HG02571 (cell line): ENCODE measurements around the gene SETX.
"Not testable (repeated sequence)": the region's sequence is repeated elsewhere in the genome, so short reads cannot be mapped to it uniquely, and the experiment has no call there.

Experiments used
- ATAC-seq: cut with Tn5 transposase; IDR thresholded peaks from one replicate; pipeline ENCODE4 v1.9.1; 2021; ENCODE audit warnings: mild to moderate bottlenecking, moderate library complexity; ENCODE audit not compliant: unreplicated experiment

The SETX gene

GRCh38 chr9:132288966-132289365 is 65.8 kb downstream of the SETX start:
- ATAC-seq: no peak

DNA sequence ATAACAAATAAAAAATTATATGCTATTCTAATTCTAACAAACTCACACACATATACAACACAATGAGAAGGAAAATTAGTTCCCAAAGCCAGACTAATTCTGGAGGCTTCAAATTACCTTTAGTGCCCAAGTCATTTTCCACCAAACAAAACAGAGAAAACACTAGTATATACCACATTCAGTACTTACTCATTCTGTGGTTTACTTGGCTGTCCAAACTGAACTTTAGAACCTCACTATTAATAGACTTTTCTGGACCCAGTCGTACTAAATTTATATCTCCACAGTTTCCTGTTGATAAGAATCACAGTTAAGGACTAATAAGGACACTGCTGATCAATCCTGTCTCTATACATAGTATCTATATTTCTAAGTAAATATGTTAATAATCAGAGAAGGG is 66.4 kb downstream of the SETX start:
- no peak for ATAC-seq

DNA sequence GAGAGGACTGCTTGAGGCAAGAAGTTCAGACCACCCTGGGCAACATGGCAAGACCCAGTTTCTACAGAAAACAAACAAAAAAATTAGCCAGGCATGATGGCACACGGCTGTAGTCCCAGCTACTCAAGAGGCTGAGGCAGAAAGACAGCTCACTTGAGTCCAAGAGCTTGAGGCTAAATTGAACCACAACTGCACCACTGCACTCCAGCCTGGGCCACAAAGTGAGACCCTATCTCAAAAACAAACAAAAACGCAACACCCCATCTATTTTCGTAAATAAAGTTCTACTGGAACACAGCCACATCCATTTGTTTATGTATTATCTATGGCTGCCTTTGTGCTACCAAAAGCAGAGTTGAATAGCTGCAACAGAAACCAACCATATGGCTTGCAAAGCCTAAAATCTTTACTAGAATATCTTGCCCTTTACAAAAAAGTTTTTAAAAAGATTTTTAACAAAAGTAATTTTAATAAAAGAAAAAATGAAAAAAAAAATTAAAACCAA is 67.5 kb downstream of the SETX start:
- ATAC-seq: no peak

DNA sequence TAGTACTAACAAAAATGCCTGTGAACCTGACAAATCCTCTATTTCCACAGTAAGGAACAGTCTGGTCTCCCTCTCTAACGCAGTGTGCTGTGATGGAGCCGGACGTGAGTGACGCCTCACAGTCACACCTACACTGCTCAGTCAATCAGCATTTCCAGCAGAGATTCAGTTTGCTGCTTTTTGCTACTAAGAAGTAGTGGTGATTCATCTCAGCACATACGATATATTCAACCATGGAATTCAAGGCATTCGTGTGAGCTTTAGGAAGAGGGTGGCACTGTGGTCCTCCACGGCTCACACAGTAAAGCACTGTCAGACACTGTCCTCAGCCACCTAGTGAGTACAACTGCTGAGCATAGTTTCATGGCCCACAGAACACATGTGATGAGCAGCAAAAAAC is 70.9 kb downstream of the SETX start:
- no peak for ATAC-seq

DNA sequence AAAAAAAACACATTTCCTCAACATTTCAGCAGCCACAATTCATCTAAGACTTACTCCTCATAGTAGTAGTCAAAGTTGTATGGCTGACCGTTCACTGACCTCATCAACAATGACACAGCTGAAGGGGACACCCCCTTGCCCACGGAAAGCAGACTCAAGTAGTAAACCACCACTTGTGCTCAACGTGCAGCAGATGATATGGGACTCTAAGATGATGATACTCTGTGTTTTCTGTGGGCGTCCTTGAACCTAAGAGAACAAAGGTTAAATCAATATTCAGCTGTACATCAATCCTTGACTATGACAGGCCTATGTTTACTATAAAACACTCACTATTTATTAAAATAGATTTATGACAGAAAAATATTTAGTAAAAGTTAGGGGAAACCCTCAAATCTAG is 71.6 kb downstream of the SETX start:
- no peak for ATAC-seq

DNA sequence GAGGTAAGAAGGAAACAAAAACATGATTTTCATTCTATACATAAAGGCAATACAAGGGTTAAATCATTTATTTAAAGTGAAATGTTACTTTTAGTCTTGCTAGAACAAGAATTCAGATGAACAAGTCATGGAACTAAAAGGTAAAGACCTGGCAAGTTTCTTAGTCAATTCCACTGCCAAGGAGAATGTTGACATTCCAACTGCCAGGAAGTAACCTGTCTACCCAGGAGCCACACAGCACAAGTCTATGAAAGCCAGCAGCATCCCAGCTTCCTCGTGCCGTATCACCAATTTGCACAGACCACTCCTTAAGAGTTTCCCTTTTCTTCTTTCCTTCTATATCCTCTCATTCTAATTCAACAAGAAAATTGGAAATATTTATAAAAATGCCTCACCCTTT is 79.9 kb downstream of the SETX start:
- no peak for ATAC-seq

DNA sequence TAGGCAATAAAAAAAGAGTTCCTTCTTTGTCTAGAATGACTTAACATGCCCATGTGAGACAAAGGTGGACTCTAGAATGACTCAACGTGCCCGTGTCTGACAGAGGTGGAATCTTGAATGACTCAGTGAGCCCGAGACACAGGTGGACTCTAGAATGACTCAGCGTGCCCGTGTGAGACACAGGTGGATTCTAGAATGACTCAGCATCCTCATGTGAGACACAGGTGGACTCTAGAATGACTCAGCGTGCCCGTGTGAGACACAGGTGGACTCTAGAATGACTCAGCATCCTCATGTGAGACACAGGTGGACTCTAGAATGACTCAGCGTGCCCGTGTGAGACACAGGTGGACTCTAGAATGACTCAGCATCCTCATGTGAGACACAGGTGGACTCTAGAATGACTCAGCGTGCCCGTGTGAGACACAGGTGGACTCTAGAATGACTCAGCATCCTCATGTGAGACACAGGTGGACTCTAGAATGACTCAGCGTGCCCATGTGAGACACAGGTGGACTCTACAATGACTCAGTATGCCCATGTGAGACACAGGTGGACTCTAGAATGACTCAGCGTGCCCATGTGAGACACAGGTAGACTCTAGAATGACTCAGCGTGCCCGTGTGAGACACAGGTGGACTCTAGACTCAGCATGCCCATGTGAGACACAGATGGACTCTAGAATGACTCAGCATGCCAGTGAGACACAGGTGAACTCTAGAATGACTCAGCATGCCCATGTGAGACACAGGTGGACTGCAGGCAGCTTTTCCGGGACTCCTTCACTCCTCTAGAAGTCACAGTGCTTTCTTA is 84.9 kb downstream of the SETX start:
- not testable (repeated sequence) for ATAC-seq

GRCh38 chr9:132268725-132269352 is 85.9 kb downstream of the SETX start:
- no peak for ATAC-seq

GRCh38 chr9:132267660-132268059 is 87.1 kb downstream of the SETX start:
- ATAC-seq: no peak

- ATAC-seq: no peak
These were observed 88.8 kb downstream of the SETX start for GRCh38 chr9:132266017-132266416.

- no peak for ATAC-seq
These were observed 93.9 kb downstream of the SETX start for GRCh38 chr9:132260846-132261245.

DNA sequence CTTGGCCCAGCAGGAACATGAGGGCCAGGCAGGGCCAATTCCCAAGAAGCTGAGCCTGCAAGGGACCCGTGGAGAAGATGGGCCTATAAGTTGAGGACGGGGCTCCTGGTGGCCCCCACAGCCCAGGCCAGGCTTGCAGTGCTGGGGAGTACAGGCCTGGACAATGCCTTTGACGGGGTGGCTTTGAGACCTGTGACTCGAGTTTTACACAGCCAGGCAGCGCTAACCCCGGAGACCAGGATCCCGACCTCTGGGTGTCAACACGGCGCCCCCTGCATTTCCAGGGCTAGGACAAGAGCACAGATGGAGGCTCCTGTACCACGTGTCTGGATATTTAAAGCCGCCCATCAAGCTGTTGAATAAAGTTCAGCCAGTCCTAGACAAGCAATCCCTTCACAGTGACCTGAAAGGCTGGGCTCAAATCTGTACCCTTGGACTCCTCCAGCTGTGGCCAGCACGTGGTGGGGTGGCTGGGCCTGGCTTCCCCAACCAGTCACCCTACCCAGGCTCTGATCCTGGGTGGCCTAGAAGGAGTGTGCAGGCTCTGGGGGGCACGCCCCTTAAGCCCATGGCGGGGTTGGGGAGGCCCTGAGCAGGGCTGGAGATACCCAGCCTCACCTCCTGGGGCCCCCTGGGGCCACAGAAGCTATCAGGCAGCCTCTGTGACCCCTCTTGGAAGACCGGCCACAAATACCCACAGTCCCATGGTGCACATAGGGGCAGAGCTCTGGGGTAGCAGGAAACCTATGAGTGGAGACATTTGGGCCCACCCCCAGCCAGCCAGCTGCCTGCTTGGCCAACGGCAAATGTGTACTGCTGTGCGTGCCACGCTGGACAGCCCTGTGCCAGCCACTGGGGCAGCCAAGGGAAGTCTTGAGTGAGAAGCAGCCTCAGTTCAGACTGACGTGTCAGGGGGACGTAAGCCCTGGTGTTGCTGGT is 104.2 kb downstream of the SETX start:
- no peak for ATAC-seq

- no peak for ATAC-seq
These were observed 105.1 kb downstream of the SETX start for GRCh38 chr9:132249690-132250089.

DNA sequence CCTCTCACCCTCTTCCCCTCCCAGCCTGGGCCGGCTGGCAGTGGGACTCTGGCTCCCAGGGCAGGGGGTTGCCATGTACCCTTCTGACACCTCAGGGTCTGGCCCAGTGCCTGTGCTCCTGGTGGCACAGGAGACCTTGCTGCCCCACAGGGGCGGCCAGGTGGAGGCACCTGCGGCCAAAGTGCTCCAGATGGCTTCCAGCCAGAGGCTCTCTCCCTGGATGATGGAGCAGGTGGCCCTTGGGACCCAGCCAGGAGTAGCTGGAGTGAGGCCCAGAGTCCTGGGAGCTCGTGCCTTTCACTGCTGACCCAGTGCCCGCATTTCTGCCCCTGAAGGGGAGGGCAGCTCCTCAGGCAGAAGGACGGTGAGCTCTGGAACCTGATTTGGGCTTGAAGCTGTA is 105.7 kb downstream of the SETX start:
- ATAC-seq: no peak

GRCh38 chr9:132247942-132248341 is 106.8 kb downstream of the SETX start:
- no peak for ATAC-seq

- no peak for ATAC-seq
These were observed 109.3 kb downstream of the SETX start for GRCh38 chr9:132245465-132245864.

- no peak for ATAC-seq
These were observed 110.0 kb downstream of the SETX start for GRCh38 chr9:132244582-132245455.

DNA sequence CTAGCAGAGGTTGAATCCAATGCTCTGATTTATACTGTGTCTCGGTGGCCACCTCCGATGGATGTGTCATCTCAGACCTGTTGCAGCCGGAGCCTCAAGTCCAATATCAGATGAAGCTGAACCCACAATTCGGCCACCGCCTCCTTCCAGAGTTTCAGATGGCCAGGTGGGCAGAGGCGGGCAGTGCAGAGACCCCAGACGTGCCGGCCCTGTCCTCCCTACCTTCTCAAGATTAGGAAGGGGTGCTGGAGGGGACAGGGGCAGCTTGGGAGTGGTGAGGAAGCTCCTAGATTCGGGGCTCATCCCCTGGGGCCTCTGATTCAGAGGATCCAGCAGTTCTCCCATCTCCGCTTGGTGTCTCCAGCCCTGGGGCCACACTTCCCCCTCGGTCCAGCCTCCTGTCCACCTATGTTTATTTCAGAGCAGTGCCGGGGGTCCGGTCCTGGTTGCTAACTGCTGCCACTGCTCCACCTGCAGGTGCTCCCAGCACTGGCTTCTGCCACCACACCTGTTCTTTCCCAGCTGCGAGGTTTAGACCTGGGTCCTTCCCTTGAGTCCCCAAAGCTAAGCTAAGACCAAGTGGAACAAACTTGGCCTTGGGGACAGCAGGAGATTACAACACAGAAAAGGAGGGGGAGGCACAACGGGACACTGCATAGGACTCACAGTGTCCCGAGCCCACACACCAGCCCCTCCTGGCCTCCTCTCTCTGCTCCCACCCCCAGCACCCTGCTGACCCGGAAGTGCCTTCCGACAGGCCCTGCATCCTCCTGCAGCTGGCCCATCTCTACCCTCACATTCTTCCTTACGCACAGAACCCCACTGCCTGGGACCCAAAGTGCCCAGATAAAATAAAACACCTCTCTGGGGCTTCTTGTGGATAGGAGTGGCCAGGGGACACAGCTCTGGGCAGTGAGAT is 111.4 kb downstream of the SETX start:
- ATAC-seq: no peak

- no peak for ATAC-seq
These were observed 112.1 kb downstream of the SETX start for GRCh38 chr9:132242621-132243155.
